Activated T-cell treated with anti-CD3 and anti-CD28 coated beads for 24 hours (primary cell): Measurements from ENCODE around the gene KRIT1.

Source experiments
- DNase-seq: peaks from one replicate; pipeline ENCODE4 v3.0.0-alpha.2; 2020; ENCODE audit warnings: low read depth

Gene KRIT1

GRCh38 chr7:92150450-92151017 is 95.2 kb downstream of the KRIT1 start:
- DNase-seq, result no peak

- DNase-seq, result no peak
Observed at GRCh38 chr7:92149736-92150239, 95.9 kb downstream of the KRIT1 start.
